T-helper 2 cell treated with Interferon-gamma antibody and Interleukin-4, amounts not matched to agents 100 ng/mL and 5 ng/mL, for 36 hours (primary cell): ENCODE data around the gene ZDHHC13. TPM values are rescaled to one million over a fixed set of nuclear protein-coding genes. Genes with fewer than 3 reads are reported as not detected.
"Not testable (repeated sequence)": the region's sequence is repeated elsewhere in the genome, so short reads cannot be mapped to it uniquely, and the experiment has no call there.

ENCODE experiments used
- intact Hi-C: fragments of 100-400 bp; cut with micrococcal nuclease; formaldehyde crosslinking; loops from one replicate; pipeline ENCODE4 v1.15.1; 2023
- total RNA-seq: library from RNA; stranded (reverse); gene quantifications from 2 replicates; pipeline ENCODE4 v1.2.3, GENCODE V29; 2022

ZDHHC13 gene
- total RNA-seq, 1 donor from 2014 or later, result 27.8 TPM

- intact Hi-C loops, result no loop called here
These were observed 17.9 kb upstream of the ZDHHC13 start for GRCh38 chr11:19099093-19099492.

GRCh38 chr11:19100885-19101284 lies 16.1 kb upstream of the ZDHHC13 start:
- intact Hi-C loops, result no loop called here

DNA sequence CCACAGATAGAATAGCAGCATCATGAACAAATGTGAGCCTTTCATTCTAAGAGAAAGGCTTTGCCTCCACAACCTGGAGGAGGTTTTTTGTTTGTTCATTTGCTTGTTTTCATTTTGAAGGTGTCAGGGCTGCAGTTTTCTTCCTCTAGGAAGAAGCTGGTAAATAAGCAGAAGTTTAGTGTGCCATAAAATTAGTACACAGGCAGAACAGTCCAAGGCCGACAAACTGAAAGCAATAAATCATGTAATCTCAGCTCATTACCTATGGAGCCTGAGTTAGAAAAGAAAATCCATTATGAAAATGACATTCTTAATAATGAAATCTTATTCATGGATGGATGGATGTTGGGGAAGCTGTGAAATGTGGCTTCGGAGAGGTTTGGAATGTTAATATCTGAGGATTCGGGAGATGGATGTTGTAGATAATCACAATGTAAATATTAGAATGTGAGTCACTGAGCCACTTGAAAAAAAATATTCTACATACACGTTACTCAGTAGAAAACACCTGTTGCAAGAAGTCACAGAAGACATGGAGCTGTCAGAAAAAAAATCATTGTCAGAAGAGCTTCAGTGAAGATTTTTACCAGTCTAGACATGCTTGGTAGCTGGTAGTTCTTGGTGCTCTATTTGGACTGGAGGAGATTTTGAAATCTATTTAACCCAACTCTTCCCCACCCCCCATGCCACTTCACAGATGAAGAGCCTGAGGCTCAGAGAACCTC lies 15.0 kb upstream of the ZDHHC13 start:
- intact Hi-C loops, result no loop called here

DNA sequence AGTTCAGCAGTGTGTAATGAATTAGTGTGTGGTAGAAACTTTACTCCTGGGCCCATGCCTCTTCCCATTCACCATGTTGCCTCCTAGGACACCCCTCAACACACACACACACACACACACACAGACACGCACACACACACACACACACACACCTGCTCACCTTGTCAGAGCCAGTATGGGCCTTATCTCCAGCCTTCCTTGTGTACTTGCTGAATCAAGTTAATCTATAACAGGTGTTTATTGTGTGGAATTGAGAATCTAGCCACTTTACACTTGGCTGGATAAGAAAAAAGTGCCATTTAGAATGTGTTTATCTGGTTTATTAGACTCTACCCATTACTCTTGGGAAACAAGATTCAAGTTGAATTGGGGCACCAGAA lies 14.5 kb upstream of the ZDHHC13 start:
- intact Hi-C loops, result no loop called here

GRCh38 chr11:19105011-19105410 lies 12.0 kb upstream of the ZDHHC13 start:
- intact Hi-C loops, result no loop called here

DNA sequence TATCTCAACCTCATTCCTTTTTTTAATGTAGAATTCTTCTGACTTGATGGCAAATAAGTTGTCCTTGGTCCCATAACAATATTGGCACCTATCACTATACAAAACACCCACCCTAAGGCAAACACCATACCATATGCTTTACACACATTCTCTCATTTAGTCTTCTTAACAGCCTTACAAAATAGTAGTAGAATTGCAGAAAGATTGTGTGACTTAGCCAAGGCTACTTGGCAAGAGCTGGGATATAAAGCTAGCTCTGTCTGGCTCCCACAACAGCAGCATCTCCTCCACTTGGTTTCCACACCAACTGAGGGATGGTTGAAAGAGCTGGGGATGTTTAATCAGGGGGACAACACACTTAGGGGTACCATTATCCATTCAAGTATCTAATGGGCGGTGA lies 9.8 kb upstream of the ZDHHC13 start:
- intact Hi-C loops, result no loop called here

DNA sequence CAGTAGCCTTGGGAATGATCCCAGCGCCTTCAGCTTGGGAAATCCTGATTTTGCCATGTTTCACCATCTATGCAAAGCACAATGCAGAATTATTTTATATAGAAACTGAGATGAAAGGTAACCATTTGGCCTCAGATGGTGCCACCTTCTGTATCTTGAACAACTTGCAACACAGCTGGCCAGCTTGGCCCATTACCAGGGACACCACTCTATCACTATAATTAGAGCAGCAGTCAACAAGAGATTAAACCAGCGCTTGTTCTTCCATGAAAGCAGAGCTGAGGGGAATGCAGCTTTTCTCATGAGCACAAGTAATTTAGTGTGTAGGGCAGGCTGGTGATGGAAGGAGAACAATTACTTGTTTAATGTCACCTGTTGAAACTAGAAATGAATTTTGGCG lies 6.7 kb upstream of the ZDHHC13 start:
- intact Hi-C loops, result loop anchor here (10.0 kb wide), 1 partner anchor 475 kb away; the partner anchor contains the start of gene SPTY2D1

DNA sequence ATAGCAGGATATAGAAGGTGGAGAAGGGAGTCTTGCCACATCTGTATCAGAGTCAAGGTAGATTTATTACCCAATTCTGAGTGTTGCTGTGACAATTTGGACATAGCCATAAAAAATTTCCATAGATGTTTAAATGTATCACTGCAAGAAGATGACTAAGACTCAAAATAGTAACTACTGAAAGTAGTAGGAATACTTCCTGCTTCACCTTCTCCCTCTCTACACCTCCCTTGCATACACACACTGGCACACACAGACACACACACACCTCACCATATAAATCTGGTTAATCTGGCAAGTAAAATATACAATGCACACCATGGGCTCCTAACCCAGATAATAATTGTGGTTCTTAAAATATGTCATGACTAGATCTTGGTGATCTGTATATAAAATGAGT lies 5.2 kb upstream of the ZDHHC13 start:
- intact Hi-C loops, result loop anchor here (10.0 kb wide), 1 partner anchor 477 kb away; the partner anchor contains the start of gene SPTY2D1

- intact Hi-C loops, result loop anchor here (2.0 to 10.0 kb wide), 4 partner anchors 40 to 1104 kb away; partner anchors contain the start of genes NAV2, SERGEF and SPTY2D1
These were observed 545 bp upstream of the ZDHHC13 start for GRCh38 chr11:19116276-19116970.

DNA sequence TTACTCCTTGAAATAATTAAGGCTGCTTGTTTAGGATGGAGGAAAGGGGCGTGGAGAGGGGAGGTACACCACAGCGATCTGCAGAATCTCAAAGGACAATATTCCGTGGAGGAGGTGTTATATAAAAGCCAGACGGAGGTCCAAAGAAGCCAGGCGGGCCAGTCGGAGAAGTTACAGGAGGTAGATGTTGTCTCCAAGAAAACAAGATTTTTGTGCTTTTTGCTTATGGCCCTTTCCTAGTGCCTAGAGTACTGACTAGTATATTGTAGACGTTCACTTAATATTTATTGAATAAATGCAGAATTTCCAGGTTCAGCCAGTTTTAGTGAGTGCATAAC lies 761 bp downstream of the ZDHHC13 start:
- intact Hi-C loops, result loop anchor here (1.0 to 10.0 kb wide), 5 partner anchors 41 to 1105 kb away; partner anchors contain the start of genes E2F8, NAV2, SERGEF and SPTY2D1

GRCh38 chr11:19121646-19122045 lies 4.7 kb downstream of the ZDHHC13 start:
- intact Hi-C loops, result no loop called here

DNA sequence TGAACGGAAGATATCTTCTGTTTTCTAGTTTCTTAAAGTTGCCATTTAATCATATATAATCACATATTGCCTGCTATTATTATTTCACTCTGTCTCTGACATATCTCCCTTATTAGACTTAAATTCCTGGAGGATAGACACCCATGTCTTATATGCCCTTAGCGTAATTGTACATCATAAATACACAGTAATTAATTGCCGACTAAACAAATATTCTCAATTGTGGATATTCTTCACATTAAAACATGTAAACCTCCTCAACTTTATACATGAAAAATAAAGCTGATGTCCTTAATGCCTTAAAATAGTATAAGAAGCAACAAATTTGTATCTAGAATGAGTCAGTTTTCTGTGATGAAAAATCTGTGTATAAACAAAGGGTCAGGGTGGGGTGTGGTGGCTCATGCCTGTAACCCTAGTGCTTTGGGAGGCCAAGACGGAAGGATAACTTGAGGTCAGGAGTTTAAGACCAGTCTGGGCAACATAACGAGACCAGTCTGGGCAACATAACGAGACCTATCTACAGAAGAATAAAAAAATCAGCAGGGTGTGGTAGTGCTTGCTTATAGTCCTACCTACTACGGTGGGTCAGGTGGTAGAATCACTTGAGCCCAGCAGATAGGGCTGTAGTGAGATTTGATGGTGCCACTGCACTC lies 6.1 kb downstream of the ZDHHC13 start:
- intact Hi-C loops, result no loop called here

DNA sequence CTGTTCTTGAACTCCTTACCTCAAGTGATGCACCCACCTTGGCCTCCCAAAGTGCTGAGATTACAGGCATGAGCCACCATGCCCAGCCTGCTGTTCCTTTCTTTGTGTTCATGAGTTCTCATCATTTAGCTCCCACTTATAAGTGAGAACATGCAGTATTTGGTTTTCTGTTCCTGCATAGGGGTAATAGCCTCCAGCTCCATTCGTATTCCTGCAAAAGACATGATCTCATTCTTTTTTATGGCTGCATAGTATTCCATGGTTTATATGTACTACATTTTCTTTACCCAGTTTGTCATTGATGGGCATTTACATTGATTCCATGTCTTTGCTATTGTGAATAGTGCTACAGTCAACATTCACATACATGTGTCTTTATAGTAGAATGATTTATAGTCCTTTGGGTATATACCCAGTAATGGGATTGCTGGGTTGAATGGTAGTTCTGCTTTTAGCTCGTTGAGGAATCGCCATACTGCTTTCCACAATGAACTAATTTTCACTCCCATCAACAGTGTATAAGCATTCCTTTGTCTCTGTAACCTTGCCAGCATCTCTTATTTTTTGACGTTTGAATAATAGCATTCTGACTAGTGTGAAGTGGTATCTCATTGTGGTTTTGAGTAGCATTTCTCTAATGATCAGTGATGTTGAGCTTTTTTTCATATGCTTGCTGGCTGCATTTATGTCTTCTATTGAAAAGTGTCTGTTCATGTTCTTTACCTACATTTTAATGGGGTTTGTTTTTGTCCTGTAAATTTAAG lies 9.8 kb downstream of the ZDHHC13 start:
- intact Hi-C loops, result not testable (repeated sequence)

DNA sequence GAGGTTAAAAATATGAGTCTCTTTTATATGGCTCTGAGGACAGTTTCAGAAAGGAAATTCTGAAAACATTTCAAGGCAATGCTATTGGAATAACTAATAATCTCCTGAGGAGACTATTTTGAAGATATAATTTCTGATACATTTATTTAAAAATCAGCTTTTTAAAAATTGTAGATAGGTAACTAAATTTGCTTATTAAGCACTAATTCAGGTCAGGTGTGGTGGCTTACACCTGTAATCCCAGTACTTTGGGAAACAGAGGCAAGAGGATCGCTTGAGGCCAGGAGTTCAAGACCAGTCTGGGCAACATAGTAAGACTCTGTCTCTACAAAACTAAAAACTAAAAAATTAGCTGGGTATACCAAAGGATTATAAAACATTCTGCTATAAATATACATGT lies 17.0 kb downstream of the ZDHHC13 start:
- intact Hi-C loops, result no loop called here

GRCh38 chr11:19136884-19137283 lies 19.9 kb downstream of the ZDHHC13 start:
- intact Hi-C loops, result not testable (repeated sequence)

- intact Hi-C loops, result no loop called here
These were observed 28.4 kb downstream of the ZDHHC13 start for GRCh38 chr11:19145319-19145718.

DNA sequence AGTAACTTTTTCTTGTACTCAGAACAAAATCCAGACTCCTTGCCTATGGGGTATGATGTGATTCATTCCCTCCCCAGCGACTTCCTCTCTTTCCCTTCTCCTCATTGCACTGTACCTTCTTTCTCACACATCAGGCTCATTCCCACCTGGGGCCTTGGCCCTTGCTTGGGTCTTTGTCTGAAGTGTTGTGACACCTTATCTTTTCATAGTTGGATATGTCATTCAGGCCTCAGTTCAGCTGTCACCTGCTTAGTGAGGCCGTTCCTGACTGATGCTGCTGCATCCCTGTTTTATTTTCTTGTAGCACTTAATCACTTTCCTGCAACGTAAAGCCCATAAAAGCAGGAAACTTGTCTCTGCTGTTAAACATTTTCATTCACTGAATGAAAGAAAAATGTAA lies 39.9 kb downstream of the ZDHHC13 start:
- intact Hi-C loops, result no loop called here

DNA sequence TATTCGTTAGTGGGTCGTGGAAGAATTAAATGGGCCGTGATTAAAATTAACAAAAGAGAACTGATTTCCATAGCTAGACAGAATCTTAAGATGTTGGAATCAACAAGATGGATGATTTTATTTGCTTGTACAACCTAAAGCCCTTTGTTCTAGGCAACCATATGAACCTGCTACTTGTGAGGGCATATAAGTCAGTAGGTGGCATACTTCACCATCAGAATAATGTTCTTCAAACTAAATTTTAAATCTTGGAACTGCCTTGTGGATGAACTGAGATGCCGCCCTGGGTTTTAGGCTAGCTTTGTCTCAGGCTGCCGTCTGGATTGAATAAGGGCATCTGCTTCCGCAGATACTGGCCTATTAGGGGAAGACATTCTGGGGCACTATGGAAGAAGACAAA lies 43.9 kb downstream of the ZDHHC13 start:
- intact Hi-C loops, result no loop called here

DNA sequence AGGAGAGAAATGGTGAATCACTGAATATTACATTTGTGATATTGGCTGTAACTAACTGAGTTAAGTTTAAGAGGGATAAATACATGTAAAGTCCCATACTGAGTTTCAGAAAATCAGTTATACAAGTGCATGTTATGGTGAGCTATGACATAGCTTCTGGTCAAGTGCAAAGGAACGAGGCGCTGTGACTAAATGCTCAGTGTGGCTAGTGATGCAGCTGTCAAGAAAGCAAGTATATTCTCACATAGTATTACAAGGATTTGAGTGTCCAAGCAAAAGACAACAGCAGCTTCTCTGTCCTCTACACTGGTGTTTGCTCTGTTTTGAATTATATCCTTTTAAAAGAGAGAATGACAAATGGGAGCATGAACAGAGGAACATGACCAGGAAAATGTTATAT lies 44.7 kb downstream of the ZDHHC13 start:
- intact Hi-C loops, result no loop called here

GRCh38 chr11:19162951-19163505 lies 46.1 kb downstream of the ZDHHC13 start:
- intact Hi-C loops, result no loop called here

GRCh38 chr11:19163617-19164016 lies 46.6 kb downstream of the ZDHHC13 start:
- intact Hi-C loops, result no loop called here
